ENCODE data around the gene GID4.

GID4 gene

GRCh38 chr17:18045691-18046350 lies 6.6 kb downstream of the GID4 start:
- no peak for DNase-seq

- DNase-seq: no peak
Observed at GRCh38 chr17:18055597-18055996, 16.4 kb downstream of the GID4 start.

GRCh38 chr17:18056214-18056613 lies 17.0 kb downstream of the GID4 start:
- no peak for DNase-seq

GRCh38 chr17:18059283-18059682 lies 20.1 kb downstream of the GID4 start:
- no peak for DNase-seq

GRCh38 chr17:18064053-18064452 lies 24.8 kb downstream of the GID4 start:
- no peak for DNase-seq

GRCh38 chr17:18065546-18065945 lies 26.3 kb downstream of the GID4 start:
- no peak for DNase-seq

- DNase-seq: no peak
Observed at GRCh38 chr17:18066866-18067265, 27.7 kb downstream of the GID4 start.

GRCh38 chr17:18069101-18069500 lies 29.9 kb downstream of the GID4 start:
- DNase-seq: no peak

- no peak for DNase-seq
Observed at GRCh38 chr17:18070861-18071340, 31.7 kb downstream of the GID4 start.

- no peak for DNase-seq
Observed at GRCh38 chr17:18071751-18072150, 32.5 kb downstream of the GID4 start.

- DNase-seq: no peak
Observed at GRCh38 chr17:18074566-18075272, 35.5 kb downstream of the GID4 start.

- no peak for DNase-seq
Observed at GRCh38 chr17:18076936-18077335, 37.7 kb downstream of the GID4 start.

- DNase-seq: no peak
Observed at GRCh38 chr17:18079543-18079942, 40.3 kb downstream of the GID4 start.

GRCh38 chr17:18084256-18084655 lies 45.0 kb downstream of the GID4 start:
- DNase-seq: no peak

GRCh38 chr17:18087610-18088491 lies 48.6 kb downstream of the GID4 start, which contains the start of gene DRG2:
DRG2 (plus strand) TSS chr17:18087948; CDS start chr17:18088024, 76 bp downstream.
- DNase-seq: peak; percentile 91

- DNase-seq: no peak
Observed at GRCh38 chr17:18089613-18090012, 50.4 kb downstream of the GID4 start.

- DNase-seq: no peak
Observed at GRCh38 chr17:18093616-18094408, 54.6 kb downstream of the GID4 start.

- DNase-seq: no peak
Observed at GRCh38 chr17:18094409-18094807, 55.2 kb downstream of the GID4 start.

- no peak for DNase-seq
Observed at GRCh38 chr17:18099516-18099915, 60.3 kb downstream of the GID4 start.

GRCh38 chr17:18100616-18101015 lies 61.4 kb downstream of the GID4 start:
- DNase-seq: no peak

- DNase-seq: no peak
Observed at GRCh38 chr17:18101828-18102227, 62.6 kb downstream of the GID4 start.

- no peak for DNase-seq
Observed at GRCh38 chr17:18102640-18103039, 63.4 kb downstream of the GID4 start.

GRCh38 chr17:18105027-18105426 lies 65.8 kb downstream of the GID4 start:
- DNase-seq: no peak

Measured in CD4-positive, alpha-beta T cell treated with Interleukin-10 for 1 hour (primary cell).